ENCODE measurements around the gene KSR2.
"Not testable (repeated sequence)": the region's sequence is repeated elsewhere in the genome, so short reads cannot be mapped to it uniquely, and the experiment has no call there.

DNA sequence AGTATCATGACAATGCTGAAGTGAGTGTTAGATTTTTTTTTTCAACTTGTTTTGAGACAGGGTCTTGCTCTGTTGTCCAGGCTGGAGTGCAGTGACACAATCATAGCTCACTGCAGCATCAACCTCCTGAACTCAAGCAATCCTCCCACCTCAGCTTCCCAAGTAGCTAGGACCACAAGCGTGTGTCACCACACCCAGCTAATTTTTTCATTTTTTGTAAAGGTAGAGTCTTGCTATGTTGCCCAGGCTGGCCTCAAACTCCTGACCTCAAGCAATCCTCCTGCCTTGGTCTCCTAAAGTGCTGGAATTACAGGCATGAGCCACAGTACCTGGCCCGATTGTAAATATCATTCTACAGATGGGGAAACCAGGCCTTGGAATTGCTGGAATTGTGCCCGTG lies 94.6 kb downstream of the KSR2 start:
- not testable (repeated sequence) for TF ChIP-seq POLR2A (IDR thresholded peaks at IDR 0.05)
- TF ChIP-seq, protein P1, sequence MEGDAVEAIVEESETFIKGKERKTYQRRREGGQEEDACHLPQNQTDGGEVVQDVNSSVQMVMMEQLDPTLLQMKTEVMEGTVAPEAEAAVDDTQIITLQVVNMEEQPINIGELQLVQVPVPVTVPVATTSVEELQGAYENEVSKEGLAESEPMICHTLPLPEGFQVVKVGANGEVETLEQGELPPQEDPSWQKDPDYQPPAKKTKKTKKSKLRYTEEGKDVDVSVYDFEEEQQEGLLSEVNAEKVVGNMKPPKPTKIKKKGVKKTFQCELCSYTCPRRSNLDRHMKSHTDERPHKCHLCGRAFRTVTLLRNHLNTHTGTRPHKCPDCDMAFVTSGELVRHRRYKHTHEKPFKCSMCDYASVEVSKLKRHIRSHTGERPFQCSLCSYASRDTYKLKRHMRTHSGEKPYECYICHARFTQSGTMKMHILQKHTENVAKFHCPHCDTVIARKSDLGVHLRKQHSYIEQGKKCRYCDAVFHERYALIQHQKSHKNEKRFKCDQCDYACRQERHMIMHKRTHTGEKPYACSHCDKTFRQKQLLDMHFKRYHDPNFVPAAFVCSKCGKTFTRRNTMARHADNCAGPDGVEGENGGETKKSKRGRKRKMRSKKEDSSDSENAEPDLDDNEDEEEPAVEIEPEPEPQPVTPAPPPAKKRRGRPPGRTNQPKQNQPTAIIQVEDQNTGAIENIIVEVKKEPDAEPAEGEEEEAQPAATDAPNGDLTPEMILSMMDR (IDR thresholded peaks at IDR 0.05) = not testable (repeated sequence)
